Measurements from ENCODE around the gene MIOX.

DNA sequence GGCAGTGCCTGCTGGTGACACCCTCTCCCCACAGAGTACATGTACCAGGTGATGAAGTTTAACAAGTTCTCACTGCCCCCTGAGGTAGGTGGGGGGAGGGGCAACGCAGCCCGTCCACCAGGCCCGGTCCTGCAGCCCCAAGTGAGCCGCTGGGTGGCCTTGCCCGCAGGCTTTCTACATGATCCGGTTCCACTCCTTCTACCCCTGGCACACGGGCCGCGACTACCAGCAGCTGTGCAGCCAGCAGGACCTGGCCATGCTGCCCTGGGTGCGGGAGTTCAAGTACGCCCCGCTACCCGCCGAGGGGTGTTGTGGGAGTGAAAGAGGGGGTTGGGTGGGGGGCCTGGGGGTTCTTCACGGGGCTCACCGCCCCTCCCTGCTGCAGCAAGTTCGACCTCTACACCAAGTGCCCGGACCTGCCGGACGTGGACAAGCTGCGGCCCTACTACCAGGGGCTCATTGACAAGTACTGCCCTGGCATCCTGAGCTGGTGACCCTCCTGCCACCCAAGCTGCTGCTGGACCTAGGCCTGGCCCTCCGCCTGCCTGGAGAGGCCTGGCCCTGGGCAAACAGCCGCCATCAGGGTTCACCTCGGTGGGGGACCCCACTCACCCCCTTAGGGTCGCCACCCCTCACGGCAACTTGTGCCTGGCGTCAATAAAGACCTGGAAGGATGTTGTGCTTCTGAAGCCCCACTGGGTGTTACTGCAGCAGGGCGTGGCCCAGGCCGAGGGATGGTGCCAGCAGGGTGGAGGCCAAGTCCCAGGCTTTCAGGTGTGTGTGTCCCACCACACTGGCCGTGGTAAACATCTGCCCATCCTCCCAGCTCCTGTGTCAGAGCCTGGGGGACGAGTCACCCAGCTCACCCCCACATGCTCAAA is 2.9 kb downstream of the MIOX start:
- TF ChIP-seq TAF1 (IDR thresholded peaks at IDR 0.05; ENCODE audit: borderline replicate concordance, low read depth, low read length) = no peak
- TF ChIP-seq BRCA1 (IDR thresholded peaks at IDR 0.05; ENCODE audit: low read depth, low read length) = no peak
